HepG2 (cell line): ENCODE measurements around the gene HPS3. TPM values are rescaled to one million over a fixed set of nuclear protein-coding genes. Genes with fewer than 3 reads are reported as not detected.

Experiments used
- CBFB ChIP-seq: sonication (generic); formaldehyde crosslinking; IDR thresholded peaks from 2 replicates; pipeline ENCODE4 v1.4.0; 2020; ENCODE audit warnings: missing genetic modification reagents
- ETV6 ChIP-seq: sonication (generic); formaldehyde crosslinking; conservative IDR thresholded peaks from 2 replicates; pipeline ENCODE4 v1.4.0; 2020; ENCODE audit warnings: missing genetic modification reagents
- GLI4 ChIP-seq: sonication (generic); formaldehyde crosslinking; IDR thresholded peaks from 2 replicates; pipeline ENCODE4 v1.5.1; 2020; ENCODE audit warnings: missing genetic modification reagents, mild to moderate bottlenecking, moderate library complexity, borderline replicate concordance
- HDAC2 ChIP-seq: sonication (generic); formaldehyde crosslinking; IDR thresholded peaks from 2 replicates; pipeline ENCODE4 v1.4.0; 2020; ENCODE audit warnings: missing genetic modification reagents
- HES4 ChIP-seq: sonication (generic); formaldehyde crosslinking; IDR thresholded peaks from 2 replicates; pipeline ENCODE4 v1.9.0; 2021; ENCODE audit warnings: mild to moderate bottlenecking, missing genetic modification reagents, borderline replicate concordance
- MBNL3 ChIP-seq: fragments of 250-450 bp; sonication (Bioruptor Pico); conservative IDR thresholded peaks from 2 replicates; pipeline ENCODE4 v1.8.0; 2022; ENCODE audit warnings: mild to moderate bottlenecking, inconsistent platforms
- MLX ChIP-seq: IDR thresholded peaks from 2 replicates; pipeline ENCODE4 v1.6.1; 2016
- MTA1 ChIP-seq: sonication (generic); formaldehyde crosslinking; IDR thresholded peaks from 2 replicates; pipeline ENCODE4 v1.4.0; 2020; ENCODE audit warnings: missing genetic modification reagents, mild to moderate bottlenecking, borderline replicate concordance
- MTA3 ChIP-seq: sonication (generic); formaldehyde crosslinking; IDR thresholded peaks from 2 replicates; pipeline ENCODE4 v1.4.0; 2020; ENCODE audit warnings: missing genetic modification reagents
- PHF20 ChIP-seq: sonication (generic); formaldehyde crosslinking; IDR thresholded peaks from 2 replicates; pipeline ENCODE4 v1.5.0; 2020; ENCODE audit warnings: mild to moderate bottlenecking, missing genetic modification reagents
- RARG ChIP-seq: sonication (generic); formaldehyde crosslinking; IDR thresholded peaks from 2 replicates; pipeline ENCODE4 v1.4.0; 2020; ENCODE audit warnings: low read depth, mild to moderate bottlenecking, missing genetic modification reagents
- RXRB ChIP-seq: IDR thresholded peaks from 2 replicates; pipeline ENCODE4 v1.6.1; 2016; ENCODE audit warnings: borderline replicate concordance, missing genetic modification reagents, missing compliant biosample characterization
- U2AF1 ChIP-seq: fragments of 200-400 bp; formaldehyde crosslinking; optimal IDR thresholded peaks from 2 replicates; pipeline ENCODE3; 2017; ENCODE audit warnings: mild to moderate bottlenecking, low read depth, low read length
- XBP1 ChIP-seq: sonication (generic); formaldehyde crosslinking; IDR thresholded peaks from 2 replicates; pipeline ENCODE4 v1.5.0; 2020; ENCODE audit warnings: missing genetic modification reagents
- ZMYM2 ChIP-seq: sonication (generic); formaldehyde crosslinking; IDR thresholded peaks from 2 replicates; pipeline ENCODE4 v1.8.0; 2022; ENCODE audit warnings: mild to moderate bottlenecking, missing genetic modification reagents
- ZNF10 ChIP-seq: sonication (generic); formaldehyde crosslinking; IDR thresholded peaks from 2 replicates; pipeline ENCODE4 v1.4.0; 2020; ENCODE audit warnings: mild to moderate bottlenecking, low read depth, missing genetic modification reagents, borderline replicate concordance
- ZNF550 ChIP-seq: sonication (generic); formaldehyde crosslinking; IDR thresholded peaks from 2 replicates; pipeline ENCODE4 v1.4.0; 2020; ENCODE audit warnings: mild to moderate bottlenecking, missing genetic modification reagents, borderline replicate concordance
- ZNF557 ChIP-seq: sonication (generic); formaldehyde crosslinking; IDR thresholded peaks from 2 replicates; pipeline ENCODE4 v1.4.0; 2020; ENCODE audit warnings: missing genetic modification reagents
- ZNF652 ChIP-seq: IDR thresholded peaks from 2 replicates; pipeline ENCODE4 v1.6.1; 2016; ENCODE audit warnings: low read depth, borderline replicate concordance
- ZNF777 ChIP-seq: sonication (generic); formaldehyde crosslinking; IDR thresholded peaks from 2 replicates; pipeline ENCODE4 v1.4.0; 2020; ENCODE audit warnings: missing genetic modification reagents
- ZNF792 ChIP-seq: IDR thresholded peaks from 2 replicates; pipeline ENCODE4 v1.6.1; 2016
- ZNF841 ChIP-seq: sonication (generic); formaldehyde crosslinking; IDR thresholded peaks from 2 replicates; pipeline ENCODE4 v1.8.1; 2023; ENCODE audit warnings: missing genetic modification reagents, borderline replicate concordance
- polyA plus RNA-seq, 8 experiments: library from polyadenylated mRNA; depleted of rRNA in 3 of 8; stranded (reverse) in 7 of 8; unstranded in 1 of 8; fragments of >200 nt; fragmentation: Illumina TruSeq in 4 of 8; extraction: Trizol in 4 of 8; gene quantifications; 2 replicates each; pipeline versions ENCODE4 v1.2.1 to v1.2.3, GENCODE V29; 2011 to 2016; ENCODE audit warnings: low read depth in 4 of 8, missing spikeins in 1 of 8, mixed read lengths in 1 of 8; ENCODE audit not compliant: insufficient read depth in 1 of 8
- total RNA-seq, 5 experiments: library from RNA; depleted of rRNA; stranded (reverse); fragments of >200 nt; fragmentation: Illumina TruSeq; extraction: Trizol; gene quantifications; 2 replicates each; pipeline ENCODE4 v1.2.3, GENCODE V29; 2016; ENCODE audit warnings: low read depth in 1 of 5
- TF ChIP-seq, protein P1 (sequence below): sonication (generic); formaldehyde crosslinking; IDR thresholded peaks from 2 replicates; pipeline ENCODE4 v1.4.0; 2020; ENCODE audit warnings: missing genetic modification reagents
- TF ChIP-seq, protein P2 (sequence below): IDR thresholded peaks from 2 replicates; pipeline ENCODE4 v1.6.1; 2016; ENCODE audit warnings: low read depth
- TF ChIP-seq, protein P3 (sequence below): sonication (generic); formaldehyde crosslinking; IDR thresholded peaks from 2 replicates; pipeline ENCODE4 v1.5.0; 2020; ENCODE audit warnings: missing genetic modification reagents

HPS3 gene
- total and polyA plus RNA-seq, 2 of the 13 experiments (the other 11 are each of a cell fraction or from before 2014, with no cell fraction given) = 9.5 to 18.9 TPM

DNA sequence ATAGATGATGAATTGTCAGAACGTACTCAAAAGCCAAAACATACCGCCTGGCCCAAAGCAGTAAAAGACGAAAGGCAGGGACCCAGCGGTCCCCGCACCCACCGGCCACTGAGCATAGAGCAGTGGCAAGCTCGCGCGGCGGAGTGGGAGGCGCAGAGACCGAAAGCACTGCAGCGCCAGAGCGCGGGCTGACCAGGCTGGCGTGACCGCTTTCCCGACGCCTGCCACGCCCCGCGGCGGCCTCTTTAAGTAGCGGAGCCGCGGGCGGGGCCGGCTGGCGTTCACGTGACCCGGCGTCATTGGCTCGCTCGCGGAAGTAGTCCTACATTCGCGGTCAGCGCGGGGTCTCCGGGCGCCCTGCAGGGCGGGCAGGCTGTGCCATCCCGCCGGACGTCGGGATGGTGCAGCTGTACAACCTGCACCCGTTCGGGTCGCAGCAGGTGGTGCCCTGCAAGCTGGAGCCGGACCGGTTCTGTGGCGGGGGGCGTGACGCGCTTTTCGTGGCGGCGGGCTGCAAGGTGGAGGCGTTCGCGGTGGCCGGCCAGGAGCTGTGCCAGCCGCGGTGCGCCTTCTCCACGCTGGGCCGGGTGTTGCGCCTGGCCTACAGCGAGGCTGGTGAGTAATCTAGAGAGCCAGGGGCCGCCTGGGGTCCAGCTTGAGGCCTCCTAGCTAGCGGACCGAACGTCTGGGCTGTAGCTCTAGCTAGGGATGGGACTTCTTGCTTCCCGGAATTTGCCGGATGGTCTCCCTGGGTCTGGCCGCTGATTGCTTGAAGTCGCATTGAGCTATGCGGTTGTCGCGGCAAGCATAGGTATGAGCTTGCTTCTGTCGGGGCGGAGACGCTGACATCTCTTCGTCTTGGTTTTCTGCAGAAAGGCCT lies at the start of gene HPS3 (continued):
- TF ChIP-seq HES4 (peak; percentile 77; the same call in 1 of the 2 replicates), MTA1 (peak; percentile 55; the same call in 1 of the 2 replicates), RXRB (CRISPR knock-in tag) (peak; percentile 41; the same call in 1 of the 2 replicates), PHF20 (CRISPR knock-in tag) (no peak), CBFB (CRISPR knock-in tag) (peak; percentile 43; the same call in 1 of the 2 replicates), XBP1 (CRISPR knock-in tag) (no peak), ZNF10 (CRISPR knock-in tag) (no peak), ETV6 (CRISPR knock-in tag) (no peak), GLI4 (CRISPR knock-in tag) (no peak; the same call in 1 of the 2 replicates), HDAC2 (CRISPR knock-in tag) (peak; percentile 42; the same call in 1 of the 2 replicates), ZNF777 (CRISPR knock-in tag) (peak; percentile 42; the same call in 1 of the 2 replicates), MBNL3 (CRISPR knock-in tag) (no peak), ZNF557 (CRISPR knock-in tag) (0 out of 2 replicates have a peak, but pooled peaks have one; percentile 33), U2AF1 (no peak), ZMYM2 (CRISPR knock-in tag) (peak; percentile 30; the same call in 1 of the 2 replicates), ZNF792 (CRISPR knock-in tag) (peak; percentile 74; the same call in 1 of the 2 replicates), RARG (CRISPR knock-in tag) (no peak), MTA3 (CRISPR knock-in tag) (no peak), ZNF841 (CRISPR knock-in tag) (no peak), ZNF652 (CRISPR knock-in tag) (no peak), MLX (CRISPR knock-in tag) (peak; percentile 42; the same call in 1 of the 2 replicates), ZNF550 (CRISPR knock-in tag) (no peak; the same call in 1 of the 2 replicates)
- TF ChIP-seq, protein P1, sequence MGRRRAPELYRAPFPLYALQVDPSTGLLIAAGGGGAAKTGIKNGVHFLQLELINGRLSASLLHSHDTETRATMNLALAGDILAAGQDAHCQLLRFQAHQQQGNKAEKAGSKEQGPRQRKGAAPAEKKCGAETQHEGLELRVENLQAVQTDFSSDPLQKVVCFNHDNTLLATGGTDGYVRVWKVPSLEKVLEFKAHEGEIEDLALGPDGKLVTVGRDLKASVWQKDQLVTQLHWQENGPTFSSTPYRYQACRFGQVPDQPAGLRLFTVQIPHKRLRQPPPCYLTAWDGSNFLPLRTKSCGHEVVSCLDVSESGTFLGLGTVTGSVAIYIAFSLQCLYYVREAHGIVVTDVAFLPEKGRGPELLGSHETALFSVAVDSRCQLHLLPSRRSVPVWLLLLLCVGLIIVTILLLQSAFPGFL = no peak
- TF ChIP-seq, protein P2, sequence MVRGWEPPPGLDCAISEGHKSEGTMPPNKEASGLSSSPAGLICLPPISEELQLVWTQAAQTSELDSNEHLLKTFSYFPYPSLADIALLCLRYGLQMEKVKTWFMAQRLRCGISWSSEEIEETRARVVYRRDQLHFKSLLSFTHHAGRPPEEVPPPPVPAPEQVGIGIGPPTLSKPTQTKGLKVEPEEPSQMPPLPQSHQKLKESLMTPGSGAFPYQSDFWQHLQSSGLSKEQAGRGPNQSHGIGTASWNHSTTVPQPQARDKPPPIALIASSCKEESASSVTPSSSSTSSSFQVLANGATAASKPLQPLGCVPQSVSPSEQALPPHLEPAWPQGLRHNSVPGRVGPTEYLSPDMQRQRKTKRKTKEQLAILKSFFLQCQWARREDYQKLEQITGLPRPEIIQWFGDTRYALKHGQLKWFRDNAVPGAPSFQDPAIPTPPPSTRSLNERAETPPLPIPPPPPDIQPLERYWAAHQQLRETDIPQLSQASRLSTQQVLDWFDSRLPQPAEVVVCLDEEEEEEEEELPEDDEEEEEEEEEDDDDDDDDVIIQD = peak; percentile 83; the same call in 1 of the 2 replicates
- TF ChIP-seq, protein P3, sequence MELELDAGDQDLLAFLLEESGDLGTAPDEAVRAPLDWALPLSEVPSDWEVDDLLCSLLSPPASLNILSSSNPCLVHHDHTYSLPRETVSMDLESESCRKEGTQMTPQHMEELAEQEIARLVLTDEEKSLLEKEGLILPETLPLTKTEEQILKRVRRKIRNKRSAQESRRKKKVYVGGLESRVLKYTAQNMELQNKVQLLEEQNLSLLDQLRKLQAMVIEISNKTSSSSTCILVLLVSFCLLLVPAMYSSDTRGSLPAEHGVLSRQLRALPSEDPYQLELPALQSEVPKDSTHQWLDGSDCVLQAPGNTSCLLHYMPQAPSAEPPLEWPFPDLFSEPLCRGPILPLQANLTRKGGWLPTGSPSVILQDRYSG (CRISPR knock-in tag) = 0 out of 2 replicates have a peak, but pooled peaks have one; percentile 32
